GM12864 (cell line): ENCODE measurements around the gene DISC1.
"Not testable (repeated sequence)": the region's sequence is repeated elsewhere in the genome, so short reads cannot be mapped to it uniquely, and the experiment has no call there.

ENCODE experiments used
- DNase-seq: peaks from one replicate; pipeline ENCODE4 v3.0.0-alpha.2; 2011; ENCODE audit warnings: low read depth
- H3K4me3 ChIP-seq: 2 replicates; pipeline ENCODE4 v1.5.1; 2011; ENCODE audit warnings: mild to moderate bottlenecking, low read depth, low read length, control low read depth
- TF ChIP-seq, protein P1 (sequence below): IDR thresholded peaks from 2 replicates; pipeline ENCODE4 v1.5.1; 2011; ENCODE audit warnings: low read depth, mild to moderate bottlenecking, moderate library complexity, low read length, control low read depth, inconsistent platforms; ENCODE audit errors: missing control alignments

Gene DISC1

GRCh38 chr1:231774719-231775335 is 148.2 kb downstream of the DISC1 start:
- TF ChIP-seq, protein P1, sequence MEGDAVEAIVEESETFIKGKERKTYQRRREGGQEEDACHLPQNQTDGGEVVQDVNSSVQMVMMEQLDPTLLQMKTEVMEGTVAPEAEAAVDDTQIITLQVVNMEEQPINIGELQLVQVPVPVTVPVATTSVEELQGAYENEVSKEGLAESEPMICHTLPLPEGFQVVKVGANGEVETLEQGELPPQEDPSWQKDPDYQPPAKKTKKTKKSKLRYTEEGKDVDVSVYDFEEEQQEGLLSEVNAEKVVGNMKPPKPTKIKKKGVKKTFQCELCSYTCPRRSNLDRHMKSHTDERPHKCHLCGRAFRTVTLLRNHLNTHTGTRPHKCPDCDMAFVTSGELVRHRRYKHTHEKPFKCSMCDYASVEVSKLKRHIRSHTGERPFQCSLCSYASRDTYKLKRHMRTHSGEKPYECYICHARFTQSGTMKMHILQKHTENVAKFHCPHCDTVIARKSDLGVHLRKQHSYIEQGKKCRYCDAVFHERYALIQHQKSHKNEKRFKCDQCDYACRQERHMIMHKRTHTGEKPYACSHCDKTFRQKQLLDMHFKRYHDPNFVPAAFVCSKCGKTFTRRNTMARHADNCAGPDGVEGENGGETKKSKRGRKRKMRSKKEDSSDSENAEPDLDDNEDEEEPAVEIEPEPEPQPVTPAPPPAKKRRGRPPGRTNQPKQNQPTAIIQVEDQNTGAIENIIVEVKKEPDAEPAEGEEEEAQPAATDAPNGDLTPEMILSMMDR, result no peak
- DNase-seq, result no peak
- no peak overlapping the region for H3K4me3 ChIP-seq

DNA sequence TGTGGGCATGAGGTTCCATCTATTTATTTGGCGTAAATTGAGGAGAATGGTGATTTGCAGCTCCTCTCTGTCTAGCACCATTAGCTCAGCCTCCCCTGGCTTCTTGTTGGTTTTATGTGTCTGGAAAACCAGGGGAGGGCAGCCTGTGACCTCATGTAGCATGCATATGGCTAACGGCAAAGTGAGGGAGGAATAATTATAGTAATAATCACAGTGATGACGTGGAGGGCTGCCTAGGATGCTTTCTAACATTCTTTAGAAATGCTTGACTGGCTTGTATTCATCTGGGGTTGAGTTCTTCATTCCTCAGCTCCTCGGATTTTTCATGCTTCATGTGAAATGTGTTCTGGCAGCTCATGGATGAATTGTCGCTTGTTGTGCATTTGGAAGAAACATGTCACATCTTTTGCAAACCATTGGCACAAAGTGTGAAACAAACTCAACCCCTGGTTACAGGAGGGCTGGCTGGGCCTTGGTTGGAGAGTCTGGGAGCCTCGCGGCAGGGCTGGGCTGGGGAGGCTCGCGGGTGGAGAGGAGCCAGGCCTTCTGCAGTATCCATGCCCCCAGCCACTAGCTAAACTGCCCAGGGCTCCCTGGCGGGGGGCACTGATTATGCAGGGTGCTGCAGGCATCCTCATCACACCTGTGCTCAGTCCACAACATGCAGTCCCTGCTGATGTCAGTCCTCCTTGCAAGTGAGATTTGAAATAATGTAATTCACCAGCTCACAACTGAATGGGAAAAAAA is 149.6 kb downstream of the DISC1 start:
- DNase-seq, result no peak
- TF ChIP-seq, protein P1, result no peak
- H3K4me3 ChIP-seq, result no peak overlapping the region

DNA sequence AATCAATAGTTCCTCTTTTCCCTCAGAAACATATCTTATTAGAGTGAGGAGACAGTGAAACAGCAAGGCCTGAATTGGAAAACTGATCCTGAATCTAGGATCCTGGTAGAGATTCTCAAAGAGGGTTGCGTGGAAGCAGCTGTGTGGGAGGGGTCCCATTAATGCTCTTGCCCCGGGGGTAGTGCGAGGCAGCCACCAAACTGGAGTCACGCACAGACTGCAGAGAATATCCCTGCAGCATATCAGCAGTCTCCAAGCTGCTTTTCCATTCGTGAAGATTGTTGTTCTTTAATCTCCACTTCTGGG is 150.1 kb downstream of the DISC1 start:
- no peak for DNase-seq
- no peak overlapping the region for H3K4me3 ChIP-seq
- TF ChIP-seq, protein P1, result no peak

- TF ChIP-seq, protein P1, result no peak
- H3K4me3 ChIP-seq, result no peak overlapping the region
- no peak for DNase-seq
Observed at GRCh38 chr1:231778009-231778719, 151.6 kb downstream of the DISC1 start.

GRCh38 chr1:231779081-231779480 is 152.5 kb downstream of the DISC1 start:
- TF ChIP-seq, protein P1, result no peak
- no peak overlapping the region for H3K4me3 ChIP-seq
- no peak for DNase-seq

DNA sequence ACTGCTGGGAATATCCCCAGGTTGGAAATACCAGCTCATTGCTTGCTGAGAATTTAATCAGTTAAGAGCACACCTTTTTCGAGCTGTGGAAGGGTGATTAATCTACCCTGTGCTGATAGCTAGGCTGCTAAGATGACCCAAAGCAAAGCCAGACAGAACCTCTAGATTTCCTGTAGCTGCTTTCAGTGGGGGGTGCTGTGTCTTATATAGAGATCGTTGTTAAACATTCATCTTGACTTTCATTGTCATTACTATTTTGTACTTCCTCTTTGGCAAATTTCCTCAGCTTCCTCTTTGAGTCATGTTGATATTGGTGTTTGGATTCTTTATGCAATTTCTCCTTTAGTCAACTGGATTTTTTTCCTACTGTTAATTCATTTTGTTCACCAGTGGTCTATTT is 155.3 kb downstream of the DISC1 start:
- H3K4me3 ChIP-seq, result no peak overlapping the region
- DNase-seq, result no peak
- TF ChIP-seq, protein P1, result no peak

DNA sequence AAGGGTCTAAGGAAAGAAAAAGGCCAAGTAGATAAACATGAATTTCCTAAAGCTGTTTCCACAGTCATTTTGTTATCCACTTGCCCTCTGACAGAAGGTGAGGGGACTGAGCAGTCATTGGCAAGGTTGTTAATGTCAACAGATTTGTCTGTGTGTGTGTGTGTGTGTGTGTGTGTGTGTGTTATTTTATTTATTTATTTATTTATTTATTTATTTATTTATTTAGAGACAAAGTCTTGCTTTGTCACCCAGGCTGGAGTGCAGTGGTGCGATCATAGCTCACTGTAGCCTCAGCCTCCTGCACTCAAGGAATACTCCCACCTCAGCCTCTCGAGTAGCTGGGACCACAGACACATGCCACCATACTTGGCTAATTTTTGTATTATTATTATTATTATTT is 158.5 kb downstream of the DISC1 start:
- not testable (repeated sequence) for H3K4me3 ChIP-seq, DNase-seq
